BE2C (cell line): ENCODE measurements around the gene NAB2.

Experiments
- DNase-seq: peaks from one replicate; pipeline ENCODE4 v3.0.0-alpha.2; 2020
- H3K27me3 ChIP-seq: fragments of 250-450 bp; sonication (Bioruptor Pico); 2 replicates; pipeline ENCODE4 v1.5.1; 2020; ENCODE audit warnings: mild to moderate bottlenecking
- H3K36me3 ChIP-seq: fragments of 250-450 bp; sonication (Bioruptor Pico); 2 replicates; pipeline ENCODE4 v1.5.1; 2020; ENCODE audit warnings: mild to moderate bottlenecking
- H3K4me1 ChIP-seq: fragments of 250-450 bp; sonication (Bioruptor Pico); 2 replicates; pipeline ENCODE4 v1.5.1; 2020
- H3K4me3 ChIP-seq: 2 replicates; pipeline ENCODE4 v1.5.1; 2011; ENCODE audit warnings: low read depth, low read length
- H3K9me3 ChIP-seq: fragments of 250-450 bp; sonication (Bioruptor Pico); 2 replicates; pipeline ENCODE4 v1.5.1; 2020
- TF ChIP-seq, protein P1 (sequence below): IDR thresholded peaks from 2 replicates; pipeline ENCODE4 v1.5.1; 2012; ENCODE audit warnings: mild to moderate bottlenecking, low read depth, low read length

The NAB2 gene

DNA sequence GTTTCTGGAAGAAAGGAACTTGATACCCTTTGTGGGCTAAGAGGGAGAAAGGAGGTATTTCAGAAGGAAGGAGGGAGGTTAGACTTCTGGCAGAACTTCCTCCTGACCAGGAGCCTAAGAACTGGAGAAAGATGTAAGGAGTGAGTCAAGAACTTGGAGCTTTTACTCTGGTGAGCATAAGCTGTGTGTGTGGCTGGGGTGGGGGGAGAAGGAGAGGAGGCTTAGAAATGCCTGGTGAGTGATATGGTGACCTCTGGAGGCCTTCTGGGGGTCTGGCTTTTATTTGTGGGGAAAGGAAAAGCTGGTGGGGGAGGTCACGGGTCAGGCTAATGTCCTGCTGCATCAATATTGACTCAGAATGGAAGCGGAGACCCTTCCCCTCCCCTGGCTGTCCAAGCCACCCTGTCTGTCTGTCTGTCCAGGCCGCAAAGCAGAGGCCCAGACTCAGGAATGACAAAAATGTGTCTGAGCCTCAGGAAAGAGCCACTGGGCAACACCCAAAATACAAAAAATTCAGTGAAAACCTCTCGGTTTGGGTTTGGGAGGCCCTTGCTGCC is 44.2 kb downstream of the NAB2 start:
- Histone ChIP-seq H3K4me1 (no peaks in the 10 kb centered on the region; the same call in none of the 2 replicates), H3K9me3 (no peaks in the 10 kb centered on the region), H3K4me3 (no peak overlapping the region), H3K27me3 (no peaks in the 10 kb centered on the region), H3K36me3 (no peaks in the 10 kb centered on the region)
- DNase-seq = no peak
- TF ChIP-seq, protein P1, sequence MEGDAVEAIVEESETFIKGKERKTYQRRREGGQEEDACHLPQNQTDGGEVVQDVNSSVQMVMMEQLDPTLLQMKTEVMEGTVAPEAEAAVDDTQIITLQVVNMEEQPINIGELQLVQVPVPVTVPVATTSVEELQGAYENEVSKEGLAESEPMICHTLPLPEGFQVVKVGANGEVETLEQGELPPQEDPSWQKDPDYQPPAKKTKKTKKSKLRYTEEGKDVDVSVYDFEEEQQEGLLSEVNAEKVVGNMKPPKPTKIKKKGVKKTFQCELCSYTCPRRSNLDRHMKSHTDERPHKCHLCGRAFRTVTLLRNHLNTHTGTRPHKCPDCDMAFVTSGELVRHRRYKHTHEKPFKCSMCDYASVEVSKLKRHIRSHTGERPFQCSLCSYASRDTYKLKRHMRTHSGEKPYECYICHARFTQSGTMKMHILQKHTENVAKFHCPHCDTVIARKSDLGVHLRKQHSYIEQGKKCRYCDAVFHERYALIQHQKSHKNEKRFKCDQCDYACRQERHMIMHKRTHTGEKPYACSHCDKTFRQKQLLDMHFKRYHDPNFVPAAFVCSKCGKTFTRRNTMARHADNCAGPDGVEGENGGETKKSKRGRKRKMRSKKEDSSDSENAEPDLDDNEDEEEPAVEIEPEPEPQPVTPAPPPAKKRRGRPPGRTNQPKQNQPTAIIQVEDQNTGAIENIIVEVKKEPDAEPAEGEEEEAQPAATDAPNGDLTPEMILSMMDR = no peak

DNA sequence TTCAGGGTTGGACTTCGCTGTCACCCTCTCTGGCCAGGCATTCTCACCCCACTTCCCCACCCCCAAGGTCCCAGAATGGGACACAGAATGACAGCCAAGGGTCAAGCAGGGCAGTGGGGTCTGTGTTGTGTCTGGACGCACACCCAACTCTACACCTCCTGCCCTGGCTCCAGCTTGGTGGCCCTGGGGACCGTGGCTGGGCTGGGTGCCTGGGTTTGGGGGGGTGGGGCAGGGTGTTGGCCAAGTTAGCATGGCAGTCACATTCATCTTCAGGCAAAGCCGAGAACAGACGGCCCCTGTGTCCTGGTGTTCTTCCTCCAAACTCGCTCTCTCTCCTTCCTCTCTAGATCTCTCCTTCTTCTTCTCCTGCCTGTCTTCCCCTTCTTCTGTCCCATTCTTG is 45.0 kb downstream of the NAB2 start:
- TF ChIP-seq, protein P1 = no peak
- no peaks in the 10 kb centered on the region; the same call in none of the 2 replicates for H3K4me1 ChIP-seq
- H3K4me3 ChIP-seq = no peak overlapping the region
- no peaks in the 10 kb centered on the region for H3K9me3 ChIP-seq
- no peak for DNase-seq
- no peaks in the 10 kb centered on the region for H3K36me3 ChIP-seq
- no peaks in the 10 kb centered on the region for H3K27me3 ChIP-seq

DNA sequence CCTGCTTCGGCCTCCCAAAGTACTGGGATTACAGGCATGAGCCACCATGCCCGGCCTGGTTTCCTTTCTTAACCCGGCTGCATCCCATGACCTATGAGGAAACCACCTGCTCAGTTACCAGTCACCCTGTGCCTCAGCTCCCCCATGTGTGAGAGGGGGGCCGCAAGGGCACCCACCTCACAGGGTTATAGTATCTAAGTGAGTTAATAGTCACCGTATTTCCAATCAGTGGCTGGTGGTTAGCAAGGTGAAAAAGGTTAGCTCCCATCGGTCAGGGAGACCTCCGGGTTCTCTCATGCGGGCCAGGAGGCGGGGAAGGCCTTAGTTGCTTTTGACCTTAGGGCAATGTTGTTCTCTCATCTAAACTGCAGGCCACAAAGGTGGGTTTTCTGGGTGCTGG is 46.0 kb downstream of the NAB2 start:
- Histone ChIP-seq H3K27me3 (no peaks in the 10 kb centered on the region), H3K4me3 (no peak overlapping the region), H3K36me3 (peaks cover 6% of the 10 kb centered on the region; the same call in 1 of the 2 replicates), H3K4me1 (no peaks in the 10 kb centered on the region; the same call in none of the 2 replicates), H3K9me3 (no peaks in the 10 kb centered on the region)
- no peak for DNase-seq
- TF ChIP-seq, protein P1 = no peak

DNA sequence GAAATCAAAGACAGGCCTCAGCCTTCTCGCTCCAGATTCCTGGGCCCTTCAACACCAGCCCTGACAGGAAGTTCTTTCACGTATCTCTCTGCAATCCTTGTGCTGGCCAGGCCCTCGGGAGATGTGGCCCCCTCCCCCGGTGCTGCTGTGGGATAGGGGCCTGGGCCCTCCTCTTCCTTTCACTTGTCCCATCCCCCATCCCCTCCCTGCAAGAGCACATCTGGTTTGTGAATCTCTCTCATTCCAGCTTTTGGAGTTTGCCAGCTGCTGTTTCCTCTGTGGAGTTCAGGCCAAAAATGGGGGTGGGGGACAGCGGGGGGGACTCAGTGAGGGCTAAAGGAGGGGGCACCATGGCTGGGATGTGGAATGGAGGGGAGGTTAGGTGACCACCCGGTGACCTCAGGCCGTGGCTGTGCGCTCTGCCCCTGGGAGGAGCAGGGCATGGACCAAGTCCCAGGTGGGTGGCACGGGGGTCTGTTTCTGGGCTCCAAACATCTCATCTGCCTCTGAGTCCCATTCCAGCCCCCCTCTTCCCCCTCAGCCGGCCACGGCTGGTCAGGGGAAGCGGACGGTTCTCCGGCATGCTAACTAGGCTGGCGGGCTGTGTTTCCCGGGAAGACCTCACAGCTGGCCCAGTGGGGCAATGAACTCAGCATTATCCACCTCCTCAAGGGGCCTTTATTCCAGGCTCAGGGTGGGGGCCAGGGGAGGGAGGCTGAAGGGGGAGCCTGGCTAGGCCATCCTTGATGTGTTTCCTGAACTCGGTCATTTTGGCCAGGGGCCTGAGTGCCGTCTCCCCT is 46.8 kb downstream of the NAB2 start:
- H3K9me3 ChIP-seq = no peaks in the 10 kb centered on the region
- H3K4me1 ChIP-seq = no peaks in the 10 kb centered on the region; the same call in none of the 2 replicates
- TF ChIP-seq, protein P1 = no peak
- peaks cover 6% of the 10 kb centered on the region; the same call in 1 of the 2 replicates for H3K36me3 ChIP-seq
- no peak overlapping the region for H3K4me3 ChIP-seq
- no peaks in the 10 kb centered on the region for H3K27me3 ChIP-seq
- no peak for DNase-seq

DNA sequence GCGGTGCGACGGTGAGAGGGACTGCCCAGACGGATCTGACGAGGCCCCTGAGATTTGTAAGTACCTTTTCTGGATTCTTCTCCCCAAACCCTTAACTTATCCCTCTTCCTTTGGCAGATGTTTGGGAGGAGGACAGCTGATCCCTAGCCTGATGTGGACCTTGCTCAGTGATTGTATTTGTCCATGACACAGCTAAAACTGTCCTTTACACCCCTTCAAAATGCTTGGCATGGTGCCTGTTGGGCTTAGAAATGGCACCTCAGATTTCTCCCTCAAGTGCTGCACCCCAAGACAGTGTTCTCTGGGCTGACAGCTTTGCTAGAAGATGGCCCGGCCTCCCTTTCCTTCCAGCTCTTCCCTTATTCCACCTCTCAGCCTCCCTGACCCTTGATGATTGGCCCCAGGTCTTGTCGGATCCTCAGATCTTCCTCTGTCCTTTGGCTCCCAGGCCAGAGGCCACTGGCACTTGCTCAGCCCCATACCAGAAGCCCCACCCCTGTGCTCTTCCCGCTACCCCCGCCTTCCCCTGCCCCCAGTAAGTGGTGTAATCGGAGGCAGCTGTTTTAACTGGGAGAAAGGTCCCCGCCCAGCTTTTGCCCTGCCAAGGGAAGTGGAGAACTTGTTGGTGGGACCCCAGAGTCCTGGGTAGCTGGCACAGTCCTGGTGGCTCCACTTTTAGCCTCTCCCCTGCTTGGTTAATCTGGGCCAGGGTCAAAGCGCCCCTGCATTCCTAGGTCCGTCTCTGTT is 49.8 kb downstream of the NAB2 start:
- peaks cover 6% of the 10 kb centered on the region; the same call in 1 of the 2 replicates for H3K36me3 ChIP-seq
- H3K4me3 ChIP-seq = no peak overlapping the region
- no peaks in the 10 kb centered on the region for H3K9me3 ChIP-seq
- no peaks in the 10 kb centered on the region for H3K27me3 ChIP-seq
- no peak for DNase-seq
- TF ChIP-seq, protein P1 = no peak
- no peaks in the 10 kb centered on the region; the same call in none of the 2 replicates for H3K4me1 ChIP-seq
